ENCODE measurements around the gene USP21.
"Not testable (repeated sequence)": the region's sequence is repeated elsewhere in the genome, so short reads cannot be mapped to it uniquely, and the experiment has no call there.

Gene USP21

DNA sequence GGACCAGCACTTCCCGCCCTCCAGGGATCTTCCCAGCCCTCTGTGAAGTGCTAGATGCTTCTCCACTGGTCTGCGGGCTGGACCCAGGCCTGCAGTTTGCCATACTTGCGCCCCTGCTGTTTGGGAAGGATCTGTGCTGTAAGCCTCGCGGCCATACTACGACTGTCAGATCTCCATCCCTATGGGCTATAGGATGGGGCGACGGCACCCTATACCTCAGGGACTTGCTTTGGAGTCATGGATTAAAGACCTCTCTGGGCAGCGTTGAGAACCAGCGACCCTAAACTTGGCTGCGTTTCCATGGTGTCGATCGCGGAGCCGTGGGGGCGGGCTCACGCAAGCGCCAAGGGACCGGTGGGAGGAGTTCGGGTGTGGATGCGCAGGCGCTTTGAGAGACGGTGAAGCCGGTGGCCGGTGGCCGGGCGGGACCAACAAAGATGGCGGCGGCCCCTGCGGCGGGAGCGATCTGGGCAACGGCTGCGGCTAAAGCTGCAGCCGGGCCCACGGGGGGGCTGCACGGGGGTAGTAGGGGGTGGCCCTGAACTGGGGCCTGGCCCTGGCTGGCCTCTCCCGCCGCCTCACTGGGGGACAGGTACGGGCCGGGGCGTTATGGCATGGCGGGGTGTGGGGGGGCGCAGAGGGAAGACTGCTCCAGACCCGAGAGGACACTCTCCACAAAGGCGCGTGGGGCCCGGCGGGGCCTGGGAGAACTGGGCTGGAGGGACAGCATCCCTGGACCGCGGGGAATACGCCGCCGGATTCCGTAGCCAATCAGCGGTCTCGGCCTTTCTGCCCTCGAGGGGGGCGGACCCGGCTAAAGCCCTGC, at the start of gene USP21:
Gene USP21, plus strand, starts transcription at position 414 of the 826 bp plus-strand sequence. CDS start 1,141 bp downstream, outside the sequence.
- in situ Hi-C loops (cut with HindIII; ENCODE audit: low sequenced_read_pairs): no loop called here

DNA sequence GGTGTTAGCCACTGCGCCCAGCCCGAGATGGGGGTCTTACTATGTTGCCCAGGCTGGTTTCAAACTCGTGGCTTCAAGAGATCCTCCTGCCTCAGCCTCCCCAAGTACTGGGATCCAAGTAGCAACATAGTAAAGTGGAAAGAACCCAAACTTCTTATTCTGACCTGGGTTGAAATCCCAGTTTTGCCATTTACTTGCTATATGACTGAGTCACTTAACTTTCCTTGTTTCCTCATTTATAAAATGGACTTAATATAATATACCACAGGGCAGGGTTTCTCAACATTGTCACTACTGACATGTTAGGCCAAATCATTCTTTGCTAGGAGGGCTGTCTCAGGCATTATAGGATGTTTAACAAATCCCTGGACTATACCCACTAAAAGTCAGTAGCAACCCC, 48.2 kb upstream of the USP21 start:
- in situ Hi-C loops (cut with HindIII; ENCODE audit: low sequenced_read_pairs): no loop called here

DNA sequence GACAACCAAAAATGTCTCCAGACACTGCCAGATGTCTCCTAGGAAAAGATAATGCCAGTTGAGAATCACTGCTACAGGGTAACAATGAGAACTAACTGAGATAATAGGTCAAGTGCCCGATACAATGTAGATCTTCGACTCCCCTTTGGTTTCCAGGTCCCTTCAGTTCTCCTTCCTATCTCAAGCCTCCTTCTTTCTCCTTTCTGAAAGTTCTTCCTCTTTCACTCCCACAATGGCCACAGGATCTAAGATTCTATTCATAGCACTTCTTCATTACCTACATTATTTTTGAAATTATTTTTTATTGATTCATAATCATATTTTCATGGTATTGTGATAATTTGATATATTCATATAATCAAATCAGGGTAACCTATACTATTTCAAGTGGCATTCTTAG, 47.8 kb upstream of the USP21 start:
- in situ Hi-C loops (cut with HindIII; ENCODE audit: low sequenced_read_pairs): no loop called here

- in situ Hi-C loops (cut with HindIII; ENCODE audit: low sequenced_read_pairs): no loop called here
These were observed 45.4 kb upstream of the USP21 start for GRCh38 chr1:161113915-161114314.

DNA sequence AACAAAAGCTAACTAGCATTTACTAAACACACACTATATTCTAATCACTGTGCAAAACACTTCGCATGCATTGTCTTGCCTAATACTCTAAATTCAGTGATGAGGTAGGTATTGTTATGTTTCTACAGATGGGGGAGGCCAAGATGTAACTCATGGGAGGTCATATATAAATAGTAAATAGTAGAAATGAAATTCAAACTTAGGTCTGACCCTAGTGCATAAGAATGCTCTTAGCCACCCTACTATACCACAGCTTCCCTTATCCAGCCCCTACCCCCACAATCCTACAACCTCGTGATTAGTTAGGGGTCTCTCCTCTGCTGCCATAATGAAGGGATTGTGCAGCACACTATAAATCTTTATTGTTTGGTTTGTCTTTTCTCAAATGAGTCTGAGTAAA, 44.7 kb upstream of the USP21 start:
- in situ Hi-C loops (cut with HindIII; ENCODE audit: low sequenced_read_pairs): no loop called here

DNA sequence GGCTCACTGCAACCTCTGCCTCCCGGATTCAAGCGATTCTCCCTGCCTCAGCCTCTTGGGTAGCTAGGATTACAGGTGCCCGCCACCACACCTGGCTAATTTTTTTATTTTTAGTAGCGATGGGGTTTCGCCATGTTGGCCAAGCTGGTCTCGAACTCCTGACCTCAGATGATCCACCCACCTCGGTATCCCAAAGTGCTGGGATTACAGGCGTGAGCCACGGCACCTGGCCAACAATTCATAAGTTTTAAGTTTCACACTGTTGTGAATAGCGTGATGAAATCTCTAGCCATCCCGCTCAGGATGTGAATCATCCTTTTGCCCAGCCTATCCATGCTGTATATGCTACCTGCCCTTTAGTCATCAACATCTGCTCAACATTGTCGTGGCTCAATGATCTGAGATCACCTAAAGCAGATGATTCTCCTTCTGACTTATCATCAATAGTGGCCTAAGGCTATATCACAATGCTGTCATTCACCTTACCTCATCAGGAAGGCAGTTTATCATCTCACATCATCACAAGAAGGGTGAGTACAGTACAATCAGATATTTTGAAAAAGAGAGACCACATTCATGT, 44.1 kb upstream of the USP21 start:
- in situ Hi-C loops (cut with HindIII; ENCODE audit: low sequenced_read_pairs): no loop called here

DNA sequence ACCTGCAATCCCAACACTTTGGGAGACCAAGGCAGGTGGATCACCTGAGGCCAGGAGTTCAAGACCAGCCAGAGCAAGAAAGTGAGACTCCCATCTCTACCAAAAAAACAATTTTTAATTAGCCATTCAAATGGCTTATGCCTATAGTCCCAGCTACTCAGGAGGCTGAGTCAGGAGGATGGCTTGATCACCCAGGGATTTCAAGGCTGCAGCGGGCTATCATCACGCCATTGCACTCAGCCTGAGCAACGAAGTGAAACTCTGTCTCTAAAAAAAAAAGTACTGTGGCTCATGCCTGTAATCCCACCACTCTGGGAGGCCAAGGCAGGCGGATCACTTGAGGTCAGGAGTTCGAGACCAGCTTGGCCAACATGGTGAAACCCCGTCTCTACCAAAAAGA, 43.3 kb upstream of the USP21 start:
- in situ Hi-C loops (cut with HindIII; ENCODE audit: low sequenced_read_pairs): not testable (repeated sequence)

DNA sequence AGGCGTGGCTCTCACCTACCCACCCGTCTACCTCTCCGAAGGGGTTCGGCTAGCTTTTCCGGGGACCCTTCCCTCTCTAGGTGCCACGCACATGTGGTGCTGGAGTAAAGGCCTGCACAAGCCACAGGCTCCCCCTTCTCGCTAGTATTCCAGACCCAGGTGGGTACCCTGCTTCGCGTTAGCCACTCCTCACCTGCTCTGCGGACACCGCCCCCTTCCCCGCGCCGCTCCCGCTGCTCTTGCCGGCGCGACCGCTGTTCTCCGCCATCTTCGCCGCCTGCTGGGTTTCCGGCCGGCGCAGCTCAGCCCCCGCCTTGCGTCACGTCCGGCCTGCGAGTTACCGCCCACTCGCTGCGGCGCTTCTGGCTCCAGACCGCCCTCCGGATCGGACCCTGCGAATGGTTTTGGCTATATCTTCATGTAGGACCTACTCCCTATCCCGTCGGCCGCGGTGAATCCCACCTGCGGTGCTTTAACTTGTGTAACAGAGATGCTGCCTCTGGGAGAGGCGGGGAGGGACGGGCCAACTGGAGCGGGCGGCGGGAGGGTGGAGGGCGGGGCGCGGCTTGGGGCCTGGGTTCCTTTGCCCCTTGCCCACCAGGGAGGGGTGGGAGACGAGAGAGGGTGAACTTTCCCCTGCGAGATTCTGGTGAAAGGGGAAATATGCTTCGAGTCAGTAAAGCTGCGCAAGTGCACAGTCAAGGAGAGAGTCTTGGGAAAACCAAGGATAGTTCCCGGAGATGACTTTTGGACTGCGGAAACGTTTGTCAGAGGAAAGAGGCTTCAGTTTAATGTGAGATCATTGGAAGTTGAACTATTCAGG, 41.3 kb upstream of the USP21 start, which contains the start of the genes NIT1 and PFDN2:
Gene NIT1, plus strand, starts transcription at position 347 of the 823 bp plus-strand sequence. Its CDS starts 72 bp downstream, at position 419.
Gene PFDN2, minus strand, starts transcription at position 279 of the 823 bp plus-strand sequence. Its CDS starts 11 bp downstream, at position 268.
- in situ Hi-C loops (cut with HindIII; ENCODE audit: low sequenced_read_pairs): no loop called here

GRCh38 chr1:161119092-161119903, 40.0 kb upstream of the USP21 start:
- in situ Hi-C loops (cut with HindIII; ENCODE audit: low sequenced_read_pairs): no loop called here

DNA sequence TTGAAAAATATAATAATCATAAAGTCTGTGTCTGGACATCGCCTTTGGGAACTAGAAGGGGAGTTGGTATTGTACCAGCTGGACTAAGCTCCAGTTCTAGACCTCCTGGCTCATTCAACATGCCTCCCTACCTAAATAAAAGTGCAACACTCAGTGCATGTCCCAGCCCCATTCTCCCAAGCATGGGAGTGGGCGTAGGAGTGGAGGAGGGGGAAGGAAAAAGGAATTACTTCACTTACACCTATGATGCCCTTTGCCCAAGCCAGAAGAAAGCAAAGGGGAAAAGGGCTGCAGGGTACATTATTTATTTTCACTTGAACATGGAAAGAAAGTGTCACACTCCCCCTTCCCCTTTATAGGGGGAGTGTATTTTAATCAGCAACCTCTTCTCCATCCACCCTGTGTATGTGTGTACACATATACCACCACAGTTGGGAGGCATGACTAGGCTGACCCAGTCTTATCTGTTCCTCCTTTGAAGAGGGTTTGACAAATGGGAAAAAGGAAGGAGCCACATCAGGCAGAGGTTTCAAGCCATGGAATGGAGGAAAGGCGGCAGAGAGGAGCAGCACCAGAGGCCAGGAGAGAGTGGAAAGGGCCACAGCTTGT, 38.2 kb upstream of the USP21 start:
- in situ Hi-C loops (cut with HindIII; ENCODE audit: low sequenced_read_pairs): no loop called here

GRCh38 chr1:161121834-161122233, 37.5 kb upstream of the USP21 start:
- in situ Hi-C loops (cut with HindIII; ENCODE audit: low sequenced_read_pairs): no loop called here

- in situ Hi-C loops (cut with HindIII; ENCODE audit: low sequenced_read_pairs): no loop called here
These were observed 36.3 kb upstream of the USP21 start for GRCh38 chr1:161122967-161123366.

DNA sequence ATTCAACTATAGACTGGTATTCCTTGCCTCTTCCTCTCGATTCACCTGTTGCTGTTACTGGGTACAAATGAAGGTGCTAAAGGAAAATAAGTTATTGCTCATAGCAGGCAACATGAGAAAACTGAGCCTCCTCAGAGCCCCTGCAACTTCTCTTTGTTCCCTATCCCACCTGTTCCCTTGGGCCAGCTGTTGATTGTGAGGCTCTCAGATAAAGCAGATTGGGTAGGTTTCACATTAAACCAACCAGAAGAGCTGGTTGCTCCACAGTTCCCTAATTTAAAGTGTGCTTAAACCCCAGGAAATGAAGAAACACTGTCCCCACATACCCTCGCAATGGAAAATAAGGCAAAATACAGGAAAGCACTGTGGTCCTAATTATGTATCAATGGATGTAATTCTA, 31.7 kb upstream of the USP21 start:
- in situ Hi-C loops (cut with HindIII; ENCODE audit: low sequenced_read_pairs): loop anchor here (5.0 kb wide), 2 partner anchors 80 to 95 kb away; partner anchors contain the start of genes APOA2 and USF1

DNA sequence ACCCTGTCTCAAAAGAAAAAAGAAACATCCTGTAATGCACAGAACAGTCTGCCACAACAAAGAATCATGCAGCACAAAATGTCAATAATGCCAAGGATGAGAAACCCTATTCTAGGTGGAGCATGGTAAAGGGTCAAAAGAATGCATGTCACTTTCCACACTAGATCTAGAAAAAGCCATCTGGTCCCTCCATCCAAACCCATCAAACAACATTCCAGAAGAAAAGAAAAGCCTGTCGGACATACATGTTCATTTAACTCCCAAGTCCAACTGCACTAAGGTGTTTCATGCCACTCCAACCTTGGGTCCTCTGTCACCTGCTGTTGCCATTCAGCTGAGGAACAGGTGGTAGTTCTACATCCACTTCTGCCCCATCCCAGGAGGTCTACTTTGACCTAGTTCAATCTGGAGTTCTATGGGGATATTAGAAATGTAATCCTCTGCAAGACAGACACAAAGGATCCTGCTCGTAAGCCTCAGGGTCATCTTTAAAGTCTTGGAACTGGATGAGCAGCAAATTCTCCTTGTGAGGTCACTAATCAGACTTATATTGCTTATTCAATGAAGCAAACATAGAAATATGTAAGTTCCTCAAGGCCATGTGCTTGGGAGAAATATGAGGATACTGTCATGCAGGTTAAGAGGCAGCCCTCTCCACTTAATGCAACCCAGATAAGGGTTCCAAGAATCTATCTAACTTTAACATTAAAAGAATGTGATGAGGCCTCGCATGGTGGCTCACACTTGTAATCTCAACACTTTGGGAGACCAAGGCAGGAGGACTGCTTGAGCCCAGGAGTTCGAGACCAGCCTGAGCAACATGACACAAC, 30.5 kb upstream of the USP21 start:
- in situ Hi-C loops (cut with HindIII; ENCODE audit: low sequenced_read_pairs): loop anchor here (5.0 kb wide), 2 partner anchors 82 to 93 kb away; partner anchors contain the start of genes APOA2 and USF1

- in situ Hi-C loops (cut with HindIII; ENCODE audit: low sequenced_read_pairs): no loop called here
These were observed 29.0 kb upstream of the USP21 start for GRCh38 chr1:161130266-161130665.

DNA sequence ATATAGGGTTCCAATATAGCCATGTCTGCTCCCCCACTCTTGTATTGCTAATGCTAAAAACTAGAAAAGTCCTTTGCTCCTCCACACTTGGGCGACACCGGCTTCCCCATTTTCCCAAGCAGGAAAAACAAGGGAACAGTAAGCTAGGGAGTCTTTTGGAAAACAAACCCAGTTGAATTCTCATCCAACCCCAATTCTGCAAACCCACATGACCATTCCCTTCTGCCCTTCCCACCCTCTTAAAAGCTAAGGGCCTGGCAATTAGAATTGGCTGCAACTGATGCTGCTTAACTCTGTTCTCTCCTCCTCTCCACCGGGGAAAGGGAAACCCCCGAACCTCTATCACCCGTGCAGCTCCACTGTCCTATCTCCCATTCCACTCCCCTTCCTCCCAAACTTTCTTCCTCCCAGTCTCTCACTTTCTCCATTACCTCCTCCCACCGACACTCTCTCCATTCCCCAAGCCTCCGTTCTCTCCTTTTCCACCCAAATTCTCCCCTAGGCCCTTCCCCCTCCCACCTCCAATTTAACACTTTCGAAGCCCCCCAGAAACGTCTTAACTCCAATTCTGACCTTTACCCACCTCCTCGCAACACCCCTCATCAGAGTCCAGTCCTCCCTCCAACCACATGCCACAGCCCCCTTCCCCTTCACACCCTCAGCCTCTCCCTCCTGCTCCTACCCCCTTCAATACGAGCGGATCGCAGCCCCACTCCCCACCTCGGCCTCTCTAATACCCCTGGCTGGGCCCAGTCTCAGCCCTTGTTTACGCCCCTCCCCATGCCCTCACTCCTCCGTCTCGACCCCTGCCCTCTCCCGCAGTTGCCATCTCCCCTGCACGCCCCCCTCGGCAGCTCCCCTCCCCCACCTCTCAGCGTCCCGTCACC, 27.5 kb upstream of the USP21 start:
- in situ Hi-C loops (cut with HindIII; ENCODE audit: low sequenced_read_pairs): no loop called here

DNA sequence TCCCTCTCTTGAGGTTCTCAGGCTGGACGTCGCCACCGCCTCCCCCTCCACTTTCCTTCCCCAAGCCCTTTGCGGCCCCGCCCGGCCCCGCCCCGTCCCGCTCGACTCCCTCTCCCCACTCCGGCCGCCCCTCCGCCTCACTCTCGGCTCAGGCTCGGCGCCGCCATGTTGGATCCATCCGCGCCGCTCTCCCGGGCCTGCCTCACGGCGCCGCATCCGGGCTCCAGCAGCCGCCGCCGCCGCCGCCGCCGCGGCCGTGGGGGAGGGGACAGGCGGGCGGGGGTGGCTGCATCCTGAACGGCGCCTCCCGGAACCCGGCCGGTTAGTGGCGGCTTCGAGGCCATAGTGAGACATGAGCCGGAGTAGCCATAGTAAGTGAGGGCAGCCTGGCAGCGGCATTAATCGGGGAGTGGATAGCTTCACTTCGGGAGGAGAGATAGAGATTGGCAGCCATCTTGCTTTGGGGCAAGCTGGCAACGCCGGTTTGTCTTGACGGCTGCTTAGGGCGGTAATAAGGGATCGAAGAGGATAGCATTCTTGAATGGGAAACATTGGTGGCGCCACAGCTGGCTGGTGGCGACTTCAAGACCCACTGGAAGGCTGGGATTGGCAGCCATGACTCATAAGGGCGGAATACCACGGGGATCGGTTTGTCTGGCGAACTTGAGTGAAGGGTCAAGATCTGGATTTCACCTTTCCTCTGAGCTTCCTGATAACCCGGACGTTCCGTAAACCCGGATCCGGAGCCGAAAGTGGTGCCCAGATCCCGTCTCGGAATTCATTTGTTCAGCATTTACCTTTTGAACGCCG, 26.7 kb upstream of the USP21 start, which contains the start of gene DEDD:
Gene DEDD, minus strand, starts transcription at position 258 of the 810 bp plus-strand sequence. CDS start 8,205 bp downstream, outside the sequence.
- in situ Hi-C loops (cut with HindIII; ENCODE audit: low sequenced_read_pairs): no loop called here

Measured in endothelial cell of hepatic sinusoid (primary cell).